HCT116 (cell line): Measurements from ENCODE around the gene CNST. TPM values are rescaled to one million over a fixed set of nuclear protein-coding genes. Genes with fewer than 3 reads are reported as not detected.

Source experiments
- ATAC-seq: fragments of 200-7000 bp; cut with Tn5 transposase; 2 replicates; pipeline ENCODE4 v1.9.1; 2020; ENCODE audit warnings: mild to moderate bottlenecking, moderate library complexity
- BruUV-seq: library from RNA; stranded (reverse); fragments of 400-500 nt; replicated peaks from 2 replicates; lab custom pipeline; 2021; lab: Mats Ljungman, UMichigan
- CTCF ChIA-PET: fragments of 300-600 bp; sonication (Branson Sonifier 250); formaldehyde crosslinking; loops from one replicate; lab custom pipeline; 2021; ENCODE audit warnings: antibody characterized with exemption; lab: Charles Lee
- POLR2A ChIA-PET: fragments of 300-600, 350-600 bp; sonication (Branson Sonifier 250); formaldehyde crosslinking; loops from one replicate; lab custom pipeline; 2021; ENCODE audit warnings: antibody characterized with exemption; lab: Charles Lee
- RAD21 ChIA-PET, 2 experiments: fragments of 300-600 bp; sonication (Branson Sonifier 250); formaldehyde crosslinking; loops; one replicate each; lab custom pipeline; 2023; ENCODE audit warnings: low total read pairs in 2 of 2; ENCODE audit not compliant: uncharacterized antibody in 2 of 2, unreplicated experiment in 2 of 2, low non-redundant PET in 1 of 2; lab: Charles Lee
- DNase-seq: peaks from one replicate; pipeline ENCODE4 v3.0.0-alpha.2; 2010; ENCODE audit warnings: low read depth, low spot score
- H2AFZ ChIP-seq: fragments of 200-600 bp; shearing (Covaris generic), sonication (generic); 2 replicates; pipeline ENCODE4 v1.6.1; 2017; ENCODE audit warnings: low read depth, mixed run types, mixed read lengths, antibody characterized with exemption, low read length; ENCODE audit not compliant: poor library complexity, severe bottlenecking
- H3K27ac ChIP-seq: 2 replicates; pipeline ENCODE4 v1.5.1; 2012; ENCODE audit warnings: low read depth, low read length
- H3K27me3 ChIP-seq: fragments of 200-600 bp; sonication (generic); 2 replicates; pipeline ENCODE4 v1.6.1; 2016; ENCODE audit warnings: mixed run types, low read length, mixed read lengths; ENCODE audit not compliant: insufficient read depth
- H3K36me3 ChIP-seq, 2 experiments: fragments of 200-500 bp in 1 of 2; fragments of 200-600 bp in 1 of 2; sonication (Bioruptor generic) in 1 of 2; sonication (generic) in 1 of 2; 2 replicates each; pipeline versions ENCODE4 v1.5.1 to v1.6.1; 2014 to 2016; ENCODE audit warnings: low read length in 2 of 2, inconsistent platforms in 1 of 2, mixed read lengths in 1 of 2, mixed run types in 1 of 2; ENCODE audit not compliant: insufficient read depth in 2 of 2, control insufficient read depth in 1 of 2
- H3K4me1 ChIP-seq, 2 experiments: fragments of 200-600 bp in 1 of 2; sonication (generic) in 1 of 2; 2 replicates each; pipeline versions ENCODE4 v1.5.1 to v1.6.1; 2012 to 2017; ENCODE audit warnings: low read length in 2 of 2, inconsistent platforms in 1 of 2, mild to moderate bottlenecking in 1 of 2, mixed read lengths in 1 of 2, mixed run types in 1 of 2, moderate library complexity in 1 of 2; ENCODE audit not compliant: insufficient read depth in 2 of 2, control insufficient read depth in 1 of 2
- H3K4me2 ChIP-seq: fragments of 200-600 bp; sonication (generic); 2 replicates; pipeline ENCODE4 v1.6.1; 2017; ENCODE audit warnings: mixed run types, low read length, mixed read lengths
- H3K4me3 ChIP-seq, 2 experiments: fragments of 200-600 bp in 1 of 2; sonication (generic) in 1 of 2; replicated peaks in 1 of 2; 2 replicates each; pipeline ENCODE4 v1.5.1; 2011 to 2016; ENCODE audit warnings: low read length in 2 of 2, control low read depth in 1 of 2, low read depth in 1 of 2, mild to moderate bottlenecking in 1 of 2, mixed read lengths in 1 of 2, mixed run types in 1 of 2
- H3K79me2 ChIP-seq: fragments of 200-600 bp; sonication (generic); 2 replicates; pipeline ENCODE4 v1.6.1; 2017; ENCODE audit warnings: mild to moderate bottlenecking, mixed run types, low read length, moderate library complexity, mixed read lengths; ENCODE audit not compliant: insufficient read depth
- H3K9ac ChIP-seq: fragments of 200-600 bp; sonication (generic); 2 replicates; pipeline ENCODE4 v1.6.1; 2016; ENCODE audit warnings: low read length, mixed read lengths
- H3K9me2 ChIP-seq: fragments of 200-600 bp; sonication (generic), shearing (Covaris generic); 2 replicates; pipeline ENCODE4 v1.6.1; 2017; ENCODE audit warnings: mixed run types, mild to moderate bottlenecking, moderate library complexity; ENCODE audit not compliant: insufficient read depth
- H3K9me3 ChIP-seq, 2 experiments: fragments of 200-500 bp in 1 of 2; fragments of 200-600 bp in 1 of 2; sonication (Bioruptor generic) in 1 of 2; sonication (generic) in 1 of 2; 2 replicates each; pipeline ENCODE4 v1.6.1; 2014 to 2017; ENCODE audit warnings: low read length in 2 of 2, mixed read lengths in 2 of 2, inconsistent platforms in 1 of 2, low read depth in 1 of 2, mild to moderate bottlenecking in 1 of 2, mixed run types in 1 of 2, moderate library complexity in 1 of 2; ENCODE audit not compliant: control insufficient read depth in 1 of 2, insufficient read depth in 1 of 2
- H4K20me1 ChIP-seq: fragments of 200-600 bp; sonication (generic), shearing (Covaris generic); 2 replicates; pipeline ENCODE4 v1.6.1; 2017; ENCODE audit warnings: mixed run types, mild to moderate bottlenecking, moderate library complexity; ENCODE audit not compliant: insufficient read depth
- ATF3 ChIP-seq: IDR thresholded peaks from 2 replicates; pipeline ENCODE4 v1.6.1; 2012
- CBX3 ChIP-seq: IDR thresholded peaks from 2 replicates; pipeline ENCODE4 v1.6.1; 2012; ENCODE audit warnings: low read depth
- CEBPB ChIP-seq: IDR thresholded peaks from 2 replicates; pipeline ENCODE4 v1.6.1; 2012; ENCODE audit warnings: low read depth
- EGR1 ChIP-seq: IDR thresholded peaks from 2 replicates; pipeline ENCODE4 v1.6.1; 2012; ENCODE audit warnings: low read depth
- ELF1 ChIP-seq: IDR thresholded peaks from 2 replicates; pipeline ENCODE4 v1.6.1; 2012; ENCODE audit warnings: low read depth, borderline replicate concordance
- EZH2 ChIP-seq: fragments of 200-600 bp; sonication (generic); IDR thresholded peaks from 2 replicates; pipeline ENCODE4 v1.6.1; 2017; ENCODE audit warnings: antibody characterized with exemption, mixed run types
- EZH2phosphoT487 ChIP-seq: fragments of 200-600 bp; IDR thresholded peaks from 2 replicates; pipeline ENCODE4 v1.6.1; 2018; ENCODE audit warnings: antibody characterized with exemption, borderline replicate concordance
- FOSL1 ChIP-seq: IDR thresholded peaks from 2 replicates; pipeline ENCODE4 v1.6.1; 2012; ENCODE audit warnings: low read depth
- MAX ChIP-seq: IDR thresholded peaks from 2 replicates; pipeline ENCODE4 v1.6.1; 2012
- POLR2A ChIP-seq: IDR thresholded peaks from 2 replicates; pipeline ENCODE4 v1.7.0; 2011; ENCODE audit warnings: borderline replicate concordance; ENCODE audit not compliant: insufficient read depth, insufficient read length; ENCODE audit errors: extremely low read depth
- POLR2AphosphoS5 ChIP-seq: IDR thresholded peaks from 2 replicates; pipeline ENCODE4 v1.6.1; 2011; ENCODE audit warnings: mild to moderate bottlenecking, low read depth, low read length, moderate library complexity
- RAD21 ChIP-seq: IDR thresholded peaks from 2 replicates; pipeline ENCODE4 v1.6.1; 2012; ENCODE audit warnings: low read depth, mild to moderate bottlenecking
- SIN3A ChIP-seq: IDR thresholded peaks from 2 replicates; pipeline ENCODE4 v1.6.1; 2012; ENCODE audit warnings: low read depth
- SP1 ChIP-seq: IDR thresholded peaks from 2 replicates; pipeline ENCODE4 v1.6.1; 2012; ENCODE audit warnings: low read depth
- SRF ChIP-seq: IDR thresholded peaks from 2 replicates; pipeline ENCODE4 v1.6.1; 2012; ENCODE audit warnings: low read depth
- TCF7L2 ChIP-seq: IDR thresholded peaks from 2 replicates; pipeline ENCODE4 v1.7.0; 2011; ENCODE audit warnings: borderline replicate concordance, inconsistent platforms; ENCODE audit not compliant: insufficient read depth, insufficient read length; ENCODE audit errors: extremely low read depth
- ZFX ChIP-seq: fragments of 450-650 bp; IDR thresholded peaks from 2 replicates; pipeline ENCODE4 v1.6.1; 2017
- ZNF274 ChIP-seq: fragments of 200-500 bp; sonication (Bioruptor generic); IDR thresholded peaks from 2 replicates; pipeline ENCODE4 v1.6.1; 2014; ENCODE audit warnings: mild to moderate bottlenecking, low read depth, low read length, inconsistent platforms
- intact Hi-C: fragments of 100-400 bp; cut with micrococcal nuclease; formaldehyde crosslinking; loops from 2 replicates; pipeline ENCODE4 v1.10.0; 2022
- total RNA-seq: library from RNA; stranded (reverse); gene quantifications from one replicate; pipeline ENCODE4 v1.2.1, GENCODE V29; 2021; ENCODE audit not compliant: unreplicated experiment
- TF ChIP-seq, protein P1 (sequence below), 3 experiments: fragments of 200-600 bp in 1 of 3; sonication (generic) in 1 of 3; IDR thresholded peaks in 2 of 3; conservative IDR thresholded peaks in 1 of 3; 2 replicates each; pipeline ENCODE4 v1.5.1; 2012 to 2017; ENCODE audit warnings: low read depth in 2 of 3, low read length in 2 of 3, antibody characterized with exemption in 1 of 3, borderline replicate concordance in 1 of 3, control low read depth in 1 of 3, mild to moderate bottlenecking in 1 of 3, mixed read lengths in 1 of 3, mixed run types in 1 of 3, moderate library complexity in 1 of 3; ENCODE audit not compliant: insufficient read depth in 1 of 3

Gene CNST
- total RNA-seq, 1 experiment from 2014 or later = 13.5 TPM

DNA sequence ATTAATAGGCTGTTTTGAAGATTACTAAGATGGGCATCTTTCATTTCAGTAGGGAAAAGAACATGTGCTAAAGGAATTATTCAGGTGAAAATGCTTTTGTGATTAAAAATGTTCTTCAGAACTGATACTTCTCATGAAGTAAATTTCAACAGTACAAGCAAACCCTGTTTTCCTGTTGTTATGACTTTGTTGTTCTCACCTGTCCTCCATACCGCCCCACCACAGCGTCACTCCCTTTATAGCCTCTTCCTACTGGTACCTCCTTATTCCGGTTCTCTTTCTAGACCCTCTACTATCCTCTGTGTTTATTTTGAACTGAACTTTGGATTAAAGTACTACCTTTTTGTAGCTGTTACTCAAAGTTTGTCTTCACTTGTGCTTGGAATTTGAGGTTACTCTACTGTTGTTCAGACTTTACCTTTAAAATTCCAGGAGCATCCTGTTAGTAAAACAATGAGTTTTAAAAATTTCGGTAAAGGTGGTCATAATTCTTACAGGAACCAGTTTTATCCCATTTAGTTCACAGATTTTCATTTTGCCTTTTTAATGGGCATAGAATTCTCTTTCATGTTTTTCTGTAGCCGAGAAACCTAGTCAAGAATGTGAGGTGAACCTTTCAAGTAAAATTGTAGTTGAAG, 10.9 kb downstream of the CNST start:
- ATAC-seq = no peak
- RAD21 ChIA-PET = no interaction called here
- H3K4me3 ChIP-seq = no peak overlapping the region
- BruUV-seq = no TSS peak
- peaks cover 5% of the 10 kb centered on the region; the same call in 1 of the 2 replicates for H4K20me1 ChIP-seq
- no peaks in the 10 kb centered on the region for H3K27me3 ChIP-seq
- H3K27ac ChIP-seq = no peak overlapping the region
- CTCF ChIA-PET = no interaction called here
- intact Hi-C loops = no loop called here
- H3K4me2 ChIP-seq = no peak overlapping the region
- no peak for DNase-seq
- no peak overlapping the region for H3K9ac ChIP-seq
- no peaks in the 10 kb centered on the region for H3K4me1 ChIP-seq
- H3K9me2 ChIP-seq = no peaks in the 10 kb centered on the region
- TF ChIP-seq, protein P1, sequence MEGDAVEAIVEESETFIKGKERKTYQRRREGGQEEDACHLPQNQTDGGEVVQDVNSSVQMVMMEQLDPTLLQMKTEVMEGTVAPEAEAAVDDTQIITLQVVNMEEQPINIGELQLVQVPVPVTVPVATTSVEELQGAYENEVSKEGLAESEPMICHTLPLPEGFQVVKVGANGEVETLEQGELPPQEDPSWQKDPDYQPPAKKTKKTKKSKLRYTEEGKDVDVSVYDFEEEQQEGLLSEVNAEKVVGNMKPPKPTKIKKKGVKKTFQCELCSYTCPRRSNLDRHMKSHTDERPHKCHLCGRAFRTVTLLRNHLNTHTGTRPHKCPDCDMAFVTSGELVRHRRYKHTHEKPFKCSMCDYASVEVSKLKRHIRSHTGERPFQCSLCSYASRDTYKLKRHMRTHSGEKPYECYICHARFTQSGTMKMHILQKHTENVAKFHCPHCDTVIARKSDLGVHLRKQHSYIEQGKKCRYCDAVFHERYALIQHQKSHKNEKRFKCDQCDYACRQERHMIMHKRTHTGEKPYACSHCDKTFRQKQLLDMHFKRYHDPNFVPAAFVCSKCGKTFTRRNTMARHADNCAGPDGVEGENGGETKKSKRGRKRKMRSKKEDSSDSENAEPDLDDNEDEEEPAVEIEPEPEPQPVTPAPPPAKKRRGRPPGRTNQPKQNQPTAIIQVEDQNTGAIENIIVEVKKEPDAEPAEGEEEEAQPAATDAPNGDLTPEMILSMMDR (IDR thresholded peaks at IDR 0.05 in 2 of 3, conservative IDR thresholded peaks at IDR 0.05 in 1 of 3; ENCODE audit: borderline replicate concordance in 1 of 3, insufficient read depth in 1 of 3, low read depth in 2 of 3, low read length in 2 of 3) = no peak
- TF ChIP-seq POLR2A (no peak), SIN3A (no peak), MAX (no peak), SRF (no peak), EZH2 (no peak), ZNF274 (no peak), ZFX (no peak), RAD21 (no peak), POLR2AphosphoS5 (no peak), FOSL1 (no peak), SP1 (no peak), ELF1 (no peak), EZH2phosphoT487 (no peak), CEBPB (no peak), EGR1 (no peak), ATF3 (no peak), CBX3 (no peak), TCF7L2 (no peak)
- TF ChIP-seq, all 23 proteins: peak for 0
- Histone ChIP-seq H3K79me2 (peaks cover 63% of the 10 kb centered on the region), H2AFZ (no peak overlapping the region), H3K9me3 (no peaks in the 10 kb centered on the region), H3K36me3 (no peaks in the 10 kb centered on the region)
- POLR2A ChIA-PET = no interaction called here
